ENCODE results near the gene ECD.

- TF ChIP-seq POLR2A (IDR thresholded peaks at IDR 0.05; ENCODE audit: low read depth, low read length), result no peak
- no peak for TF ChIP-seq TAF1 (IDR thresholded peaks at IDR 0.05; ENCODE audit: borderline replicate concordance, low read depth, low read length)
- TF ChIP-seq POLR2AphosphoS5 (IDR thresholded peaks at IDR 0.05; ENCODE audit: low read depth, low read length), result no peak
Observed at GRCh38 chr10:73097305-73097670, 70.5 kb downstream of the ECD start.

Data from GM12892 (cell line).